Activated CD8-positive, alpha-beta T cell treated with anti-CD3 and anti-CD28 coated beads for 36 hours (primary cell): ENCODE measurements around the gene ZNF277. TPM values are rescaled to one million over a fixed set of nuclear protein-coding genes. Genes with fewer than 3 reads are reported as not detected.

Experiments used
- ATAC-seq: fragments of 200-7000 bp; cut with Tn5 transposase; one replicate; pipeline ENCODE4 v1.10.0; 2021; ENCODE audit warnings: mild to moderate bottlenecking, moderate library complexity
- CTCF ChIA-PET: fragments of 350-600 bp; sonication (Branson Sonifier 250); formaldehyde crosslinking; loops from one replicate; lab custom pipeline; 2021; ENCODE audit warnings: antibody characterized with exemption; lab: Charles Lee
- POLR2A ChIA-PET: fragments of 350-600 bp; sonication (Branson Sonifier 250); formaldehyde crosslinking; loops from one replicate; lab custom pipeline; 2021; ENCODE audit warnings: antibody characterized with exemption; lab: Charles Lee
- DNase-seq: peaks from one replicate; pipeline ENCODE4 v3.0.0-alpha.2; 2020
- H3K27ac Mint-ChIP-seq: one replicate; pipeline ENCODE4 v1.8.0; 2021; ENCODE audit warnings: mild to moderate bottlenecking, mixed read lengths
- H3K27me3 Mint-ChIP-seq: one replicate; pipeline ENCODE4 v1.8.0; 2021; ENCODE audit warnings: mixed read lengths
- H3K36me3 Mint-ChIP-seq: one replicate; pipeline ENCODE4 v1.8.0; 2021; ENCODE audit warnings: low read depth, mixed read lengths
- H3K4me1 Mint-ChIP-seq: one replicate; pipeline ENCODE4 v1.8.0; 2021; ENCODE audit warnings: low read depth, mixed read lengths
- H3K4me3 Mint-ChIP-seq: one replicate; pipeline ENCODE4 v1.8.0; 2021; ENCODE audit warnings: mild to moderate bottlenecking, moderate library complexity, mixed read lengths
- H3K9me3 Mint-ChIP-seq: one replicate; pipeline ENCODE4 v1.8.0; 2021; ENCODE audit warnings: mixed read lengths
- CTCF ChIP-seq: fragments of 200-600 bp; IDR thresholded peaks from one replicate; pipeline ENCODE4 v1.8.0; 2022; ENCODE audit warnings: antibody characterized with exemption, mild to moderate bottlenecking
- intact Hi-C: fragments of 100-400 bp; cut with micrococcal nuclease; formaldehyde crosslinking; loops from one replicate; pipeline ENCODE4 v1.10.0; 2022
- total RNA-seq, 2 experiments: library from RNA; stranded (reverse); gene quantifications; one replicate each; pipeline ENCODE4 v1.2.3, GENCODE V29; 2021

Gene ZNF277
- total RNA-seq, 2 experiments from 2014 or later: 21.5 to 25.8 TPM

GRCh38 chr7:112292162-112292561 lies 85.7 kb downstream of the ZNF277 start:
- TF ChIP-seq CTCF: no peak
- Mint-ChIP-seq H3K9me3 (no peaks in the 10 kb centered on the region), H3K4me1 (no peaks in the 10 kb centered on the region), H3K36me3 (peaks cover 2% of the 10 kb centered on the region), H3K27ac (no peak overlapping the region), H3K4me3 (no peak overlapping the region), H3K27me3 (no peaks in the 10 kb centered on the region)
- ATAC-seq (no peak), DNase-seq (no peak)
- CTCF ChIA-PET: no interaction called here
- intact Hi-C loops: no loop called here
- POLR2A ChIA-PET: no interaction called here

GRCh38 chr7:112293416-112293815 lies 86.9 kb downstream of the ZNF277 start:
- H3K27me3 Mint-ChIP-seq: no peaks in the 10 kb centered on the region
- no peak for DNase-seq
- H3K36me3 Mint-ChIP-seq: peaks cover 2% of the 10 kb centered on the region
- H3K4me1 Mint-ChIP-seq: no peaks in the 10 kb centered on the region
- CTCF ChIA-PET: no interaction called here
- no peaks in the 10 kb centered on the region for H3K9me3 Mint-ChIP-seq
- POLR2A ChIA-PET: no interaction called here
- no peak for TF ChIP-seq CTCF
- no peak overlapping the region for H3K4me3 Mint-ChIP-seq
- H3K27ac Mint-ChIP-seq: no peak overlapping the region
- intact Hi-C loops: no loop called here
- ATAC-seq: no peak

GRCh38 chr7:112296432-112296831 lies 89.9 kb downstream of the ZNF277 start:
- no peaks in the 10 kb centered on the region for H3K9me3 Mint-ChIP-seq
- ChIA-PET CTCF (no interaction called here), POLR2A (no interaction called here)

GRCh38 chr7:112297681-112298080 lies 91.2 kb downstream of the ZNF277 start:
- TF ChIP-seq CTCF: no peak
- no peaks in the 10 kb centered on the region for H3K27me3 Mint-ChIP-seq
- H3K4me3 Mint-ChIP-seq: no peak overlapping the region
- ATAC-seq (no peak), DNase-seq (no peak)
- H3K4me1 Mint-ChIP-seq: peaks cover 9% of the 10 kb centered on the region
- peaks cover 6% of the 10 kb centered on the region for H3K36me3 Mint-ChIP-seq
- no peak overlapping the region for H3K27ac Mint-ChIP-seq
- intact Hi-C loops: no loop called here
- CTCF ChIA-PET: no interaction called here
- H3K9me3 Mint-ChIP-seq: no peaks in the 10 kb centered on the region
- POLR2A ChIA-PET: no interaction called here

More at GRCh38 chr7:112296432-112296831, 89.9 kb downstream of the ZNF277 start:
- no peak for TF ChIP-seq CTCF
- Mint-ChIP-seq H3K36me3 (peaks cover 8% of the 10 kb centered on the region), H3K4me1 (no peaks in the 10 kb centered on the region), H3K27me3 (no peaks in the 10 kb centered on the region), H3K27ac (no peak overlapping the region), H3K4me3 (no peak overlapping the region)
- DNase-seq (no peak), ATAC-seq (no peak)
- intact Hi-C loops: no loop called here

GRCh38 chr7:112298543-112299100 lies 92.1 kb downstream of the ZNF277 start:
- TF ChIP-seq CTCF: no peak
- intact Hi-C loops: no loop called here
- Mint-ChIP-seq H3K9me3 (no peaks in the 10 kb centered on the region), H3K4me1 (peaks cover 10% of the 10 kb centered on the region), H3K27me3 (no peaks in the 10 kb centered on the region), H3K4me3 (no peak overlapping the region), H3K27ac (no peak overlapping the region), H3K36me3 (peaks cover 6% of the 10 kb centered on the region)
- POLR2A ChIA-PET: interaction anchor here (0.6 kb wide), 1 partner anchor 897 kb away, joined by 3 read pairs; no protein-coding TSS in a partner anchor
- no peak for DNase-seq
- ATAC-seq: no peak
- CTCF ChIA-PET: no interaction called here
